ENCODE data around the gene RECK. TPM values are rescaled to one million over a fixed set of nuclear protein-coding genes. Genes with fewer than 3 reads are reported as not detected.
A peak's percentile ranks its signal among the peaks of the same experiment; 100 is the strongest.

Gene RECK
- total RNA-seq, 1 experiment from 2014 or later: 5.0 TPM

GRCh38 chr9:36164989-36165388, 128.3 kb downstream of the RECK start:
- Histone ChIP-seq H3K36me3 (ENCODE audit: low read depth, low read length) (no peaks in the 10 kb centered on the region), H3K27ac (ENCODE audit: low read length) (no peak overlapping the region), H3K4me2 (ENCODE audit: low read length) (no peak overlapping the region), H3K27me3 (ENCODE audit: low read length) (no peaks in the 10 kb centered on the region), H3K9me2 (replicated peaks; ENCODE audit: low read length) (no peaks in the 10 kb centered on the region), H4K20me1 (ENCODE audit: low read length) (no peaks in the 10 kb centered on the region), H3K9ac (ENCODE audit: low read length) (no peak overlapping the region), H3K4me1 (ENCODE audit: insufficient read depth, low read length) (peaks cover 13% of the 10 kb centered on the region), H3K79me2 (ENCODE audit: low read length) (no peaks in the 10 kb centered on the region), H3F3A (ENCODE audit: low read length, unreplicated experiment) (no peaks in the 10 kb centered on the region), H3K4me3 (ENCODE audit: low read length) (no peak overlapping the region), H3K9me3 (ENCODE audit: low read length) (no peaks in the 10 kb centered on the region), H2AFZ (ENCODE audit: low read length) (no peak overlapping the region)
- BruUV-seq (replicated peaks): no TSS peak
- DNase-seq (no peak), ATAC-seq (no peak)
- TF ChIP-seq CTCF (conservative IDR thresholded peaks at IDR 0.05; ENCODE audit: low read depth, low read length) (no peak), EZH2 (IDR thresholded peaks at IDR 0.05; ENCODE audit: low read length, unreplicated experiment) (no peak), EZH2phosphoT487 (IDR thresholded peaks at IDR 0.05; ENCODE audit: borderline replicate concordance, low read length) (no peak)
- ChIA-PET CTCF (interaction anchor here (0.6 to 1.5 kb wide), 3 partner anchors 17 to 355 kb away, joined by 3 to 7 read pairs (median 4); no protein-coding TSS in a partner anchor), POLR2A (ENCODE audit: unreplicated experiment) (interaction anchor here (0.6 kb wide), 1 partner anchor 1990 kb away, joined by 3 read pairs; no protein-coding TSS in a partner anchor)
- intact Hi-C loops (cut with micrococcal nuclease): no loop called here

GRCh38 chr9:36165826-36166167, 129.1 kb downstream of the RECK start:
- peak; percentile 45 for DNase-seq
- H3K27me3 ChIP-seq (ENCODE audit: low read length): no peaks in the 10 kb centered on the region
- no TSS peak for BruUV-seq (replicated peaks)
- no peaks in the 10 kb centered on the region for H3K79me2 ChIP-seq (ENCODE audit: low read length)
- ChIA-PET CTCF (interaction anchor here (0.7 to 1.6 kb wide), 10 partner anchors 11 to 202 kb away, joined by 3 to 17 read pairs (median 6); partner anchors contain the start of gene CLTA), POLR2A (ENCODE audit: unreplicated experiment) (no interaction called here)
- intact Hi-C loops (cut with micrococcal nuclease): loop anchor here (2.0 kb wide), 1 partner anchor 63 kb away; no protein-coding TSS in a partner anchor
- peaks cover 13% of the 10 kb centered on the region for H3K4me1 ChIP-seq (ENCODE audit: insufficient read depth, low read length)
- H4K20me1 ChIP-seq (ENCODE audit: low read length): no peaks in the 10 kb centered on the region
- no peaks in the 10 kb centered on the region for H3K9me3 ChIP-seq (ENCODE audit: low read length)
- peak; percentile 37 for ATAC-seq
- H3K4me3 ChIP-seq (ENCODE audit: low read length): peak overlapping the region; percentile 81
- no peak overlapping the region for H3K9ac ChIP-seq (ENCODE audit: low read length)
- H3K27ac ChIP-seq (ENCODE audit: low read length): no peak overlapping the region
- peak overlapping the region; percentile 93 for H3K4me2 ChIP-seq (ENCODE audit: low read length)
- no peaks in the 10 kb centered on the region for H3F3A ChIP-seq (ENCODE audit: low read length, unreplicated experiment)
- no peaks in the 10 kb centered on the region for H3K36me3 ChIP-seq (ENCODE audit: low read depth, low read length)
- no peaks in the 10 kb centered on the region for H3K9me2 ChIP-seq (replicated peaks; ENCODE audit: low read length)
- no peak for TF ChIP-seq EZH2phosphoT487 (IDR thresholded peaks at IDR 0.05; ENCODE audit: borderline replicate concordance, low read length)
- no peak for TF ChIP-seq CTCF (conservative IDR thresholded peaks at IDR 0.05; ENCODE audit: low read depth, low read length)
- TF ChIP-seq EZH2 (IDR thresholded peaks at IDR 0.05; ENCODE audit: low read length, unreplicated experiment): no peak
- H2AFZ ChIP-seq (ENCODE audit: low read length): peak overlapping the region; percentile 99; the same call in 1 of the 2 replicates

GRCh38 chr9:36166168-36166927, 129.6 kb downstream of the RECK start:
- H2AFZ ChIP-seq (ENCODE audit: low read length): peak overlapping the region; percentile 99
- no peaks in the 10 kb centered on the region for H3K27me3 ChIP-seq (ENCODE audit: low read length)
- DNase-seq (peak; percentile 83), ATAC-seq (peak; percentile 83)
- H3K9me2 ChIP-seq (replicated peaks; ENCODE audit: low read length): no peaks in the 10 kb centered on the region
- no peaks in the 10 kb centered on the region for H3K36me3 ChIP-seq (ENCODE audit: low read depth, low read length)
- no peaks in the 10 kb centered on the region for H3K79me2 ChIP-seq (ENCODE audit: low read length)
- H3K4me3 ChIP-seq (ENCODE audit: low read length): peak overlapping the region; percentile 81
- intact Hi-C loops (cut with micrococcal nuclease): loop anchor here (2.0 kb wide), 1 partner anchor 64 kb away; no protein-coding TSS in a partner anchor
- TF ChIP-seq EZH2 (IDR thresholded peaks at IDR 0.05; ENCODE audit: low read length, unreplicated experiment): no peak
- TF ChIP-seq CTCF (conservative IDR thresholded peaks at IDR 0.05; ENCODE audit: low read depth, low read length): peak; percentile 79
- H3K27ac ChIP-seq (ENCODE audit: low read length): no peak overlapping the region
- no peaks in the 10 kb centered on the region for H3K9me3 ChIP-seq (ENCODE audit: low read length)
- 0 out of 2 replicates have a peak overlapping the region, but pooled peaks have one; percentile 39 for H3K9ac ChIP-seq (ENCODE audit: low read length)
- CTCF ChIA-PET: interaction anchor here (0.5 to 1.6 kb wide), 13 partner anchors 12 to 202 kb away, joined by 3 to 17 read pairs (median 4); partner anchors contain the start of gene CLTA
- no peaks in the 10 kb centered on the region for H4K20me1 ChIP-seq (ENCODE audit: low read length)
- BruUV-seq (replicated peaks): no TSS peak
- POLR2A ChIA-PET (ENCODE audit: unreplicated experiment): no interaction called here
- H3K4me2 ChIP-seq (ENCODE audit: low read length): peak overlapping the region; percentile 93
- no peaks in the 10 kb centered on the region for H3F3A ChIP-seq (ENCODE audit: low read length, unreplicated experiment)
- peaks cover 13% of the 10 kb centered on the region for H3K4me1 ChIP-seq (ENCODE audit: insufficient read depth, low read length)

All from PC-3 (cell line).